GM23248 (cell line): ENCODE results near the gene PRIMA1.

Experiments
- EZH2 ChIP-seq: fragments of 200-600 bp; sonication (generic); IDR thresholded peaks from 2 replicates; pipeline ENCODE4 v1.6.1; 2018; ENCODE audit warnings: antibody characterized with exemption, mild to moderate bottlenecking; ENCODE audit not compliant: insufficient read depth, poor library complexity, severe bottlenecking
- EZH2phosphoT487 ChIP-seq: fragments of 200-600 bp; sonication (generic); IDR thresholded peaks from 2 replicates; pipeline ENCODE4 v1.6.1; 2018; ENCODE audit warnings: antibody characterized with exemption, moderate library complexity, mild to moderate bottlenecking, low read depth; ENCODE audit not compliant: insufficient read depth

GRCh38 chr14:93707475-93707874 lies 80.8 kb downstream of the PRIMA1 start:
- TF ChIP-seq EZH2: no peak
- no peak for TF ChIP-seq EZH2phosphoT487
